Stimulated activated CD8-positive, alpha-beta memory T cell treated with anti-CD3 and anti-CD28 coated beads, Interleukin-15, amount 100 ng/mL, for 24 hours (primary cell): ENCODE measurements around the gene PRKD1.

Source experiments
- DNase-seq: peaks from one replicate; pipeline ENCODE4 v3.0.0-alpha.2; 2020; ENCODE audit warnings: low read depth

Gene PRKD1

DNA sequence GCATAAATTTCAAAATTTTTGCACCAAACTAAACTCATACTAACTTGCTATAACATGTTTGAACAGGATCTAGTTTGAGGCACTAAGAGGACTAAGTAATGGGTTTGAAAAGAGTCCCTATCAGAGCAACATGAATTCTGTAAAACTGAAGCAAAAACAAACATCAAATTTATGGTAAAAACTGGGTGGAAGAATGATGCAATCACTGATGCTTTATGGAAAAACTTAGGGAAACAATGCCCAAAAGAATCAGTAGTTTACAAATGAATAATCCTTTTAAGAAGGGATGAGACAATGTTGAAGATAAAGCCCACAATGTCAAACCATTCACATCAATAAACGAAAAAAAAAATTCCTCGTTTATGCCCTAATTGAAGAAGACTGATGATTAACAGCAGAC, 88.9 kb downstream of the PRKD1 start:
- DNase-seq: no peak

DNA sequence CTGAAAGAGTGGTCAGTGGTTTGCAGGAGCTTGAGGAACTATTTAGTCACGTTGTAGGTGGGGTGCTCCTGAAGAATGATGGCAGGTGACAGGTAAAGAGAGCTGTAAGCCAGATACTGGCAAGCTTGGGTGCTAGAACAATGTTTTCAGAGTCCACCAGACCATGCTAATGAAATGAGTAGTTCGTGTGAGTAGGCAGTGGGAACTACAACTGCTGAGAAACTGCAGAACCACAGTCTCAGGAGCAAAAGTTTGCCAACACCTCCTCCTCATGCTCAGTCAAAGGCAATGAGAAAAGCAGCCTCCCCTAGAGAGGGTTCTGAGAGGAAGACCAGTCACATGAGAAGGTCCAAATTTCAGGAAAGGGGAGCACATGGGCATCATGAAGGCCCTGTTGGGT, 91.3 kb downstream of the PRKD1 start:
- DNase-seq: no peak

- DNase-seq: no peak
Measured at GRCh38 chr14:29832042-29832441, 95.6 kb downstream of the PRKD1 start.

GRCh38 chr14:29829851-29830250, 97.8 kb downstream of the PRKD1 start:
- DNase-seq: no peak

GRCh38 chr14:29823816-29824215, 103.8 kb downstream of the PRKD1 start:
- DNase-seq: no peak

- DNase-seq: no peak
Measured at GRCh38 chr14:29822430-29822709, 105.3 kb downstream of the PRKD1 start.

- no peak for DNase-seq
Measured at GRCh38 chr14:29821661-29822429, 105.8 kb downstream of the PRKD1 start.

DNA sequence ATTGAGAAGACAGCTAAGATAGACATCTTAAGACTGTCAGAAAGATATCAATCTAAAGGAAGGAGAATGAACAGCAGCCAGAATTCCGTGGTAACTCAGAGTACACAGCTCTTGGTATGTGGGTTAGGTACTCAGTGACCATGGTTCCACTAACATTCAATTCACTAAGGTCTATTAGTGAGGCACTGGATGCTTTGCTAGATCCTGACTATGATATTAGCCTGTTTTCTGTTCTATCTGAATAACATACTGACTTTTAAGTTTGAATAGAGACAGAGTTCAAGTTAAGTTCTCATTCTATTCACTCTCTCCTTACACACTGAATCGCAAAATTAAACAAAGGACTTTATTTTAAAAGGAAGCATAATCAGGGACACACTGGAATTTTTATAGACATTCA, 106.4 kb downstream of the PRKD1 start:
- no peak for DNase-seq

DNA sequence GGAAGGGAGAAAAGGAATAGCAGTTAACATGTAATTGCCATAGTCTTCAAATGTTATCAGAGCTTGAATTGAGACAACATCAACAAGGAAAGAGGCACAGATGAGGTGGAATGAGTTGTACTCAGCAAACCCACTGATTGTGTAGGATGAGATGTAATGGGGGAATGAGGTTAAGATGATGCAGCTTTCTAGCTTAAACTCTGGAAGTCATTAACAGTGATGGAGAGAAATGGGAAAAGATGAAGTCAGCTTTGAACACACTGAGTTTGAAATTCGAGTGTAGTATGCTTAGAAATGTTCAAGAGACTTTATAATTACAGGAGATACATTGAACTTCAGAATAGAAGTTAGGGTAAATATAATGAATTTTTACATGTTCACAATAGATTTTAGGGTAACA, 106.9 kb downstream of the PRKD1 start:
- no peak for DNase-seq

DNA sequence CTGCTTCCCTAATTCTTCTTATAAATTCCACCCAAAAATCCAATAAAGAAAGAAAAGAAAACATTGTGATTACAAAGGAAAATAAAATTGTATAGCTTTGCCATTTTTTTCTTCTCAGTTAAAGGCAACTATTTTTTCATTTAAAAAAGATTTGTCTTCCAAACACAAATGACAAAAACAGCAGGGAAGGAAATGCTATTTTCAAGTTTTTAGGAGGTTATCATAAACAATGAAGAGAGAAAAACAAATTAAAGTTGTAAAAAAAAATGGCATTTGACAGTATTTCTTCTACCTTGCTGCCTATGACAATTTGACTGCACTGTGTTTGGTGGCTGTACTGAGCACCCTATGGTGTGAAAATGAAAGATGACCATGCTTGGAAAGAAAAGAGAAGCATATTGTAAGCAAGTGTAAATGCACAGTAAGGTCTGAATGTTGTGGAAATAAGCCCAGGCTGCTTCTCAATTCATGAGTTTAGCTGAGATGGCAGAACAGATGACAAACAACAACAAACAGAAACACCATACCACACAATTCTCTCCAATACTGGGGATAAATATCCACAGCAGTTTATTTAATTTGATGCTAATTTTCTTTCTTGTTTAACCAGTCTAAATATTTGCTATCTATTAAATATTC, 109.8 kb downstream of the PRKD1 start:
- DNase-seq: no peak

DNA sequence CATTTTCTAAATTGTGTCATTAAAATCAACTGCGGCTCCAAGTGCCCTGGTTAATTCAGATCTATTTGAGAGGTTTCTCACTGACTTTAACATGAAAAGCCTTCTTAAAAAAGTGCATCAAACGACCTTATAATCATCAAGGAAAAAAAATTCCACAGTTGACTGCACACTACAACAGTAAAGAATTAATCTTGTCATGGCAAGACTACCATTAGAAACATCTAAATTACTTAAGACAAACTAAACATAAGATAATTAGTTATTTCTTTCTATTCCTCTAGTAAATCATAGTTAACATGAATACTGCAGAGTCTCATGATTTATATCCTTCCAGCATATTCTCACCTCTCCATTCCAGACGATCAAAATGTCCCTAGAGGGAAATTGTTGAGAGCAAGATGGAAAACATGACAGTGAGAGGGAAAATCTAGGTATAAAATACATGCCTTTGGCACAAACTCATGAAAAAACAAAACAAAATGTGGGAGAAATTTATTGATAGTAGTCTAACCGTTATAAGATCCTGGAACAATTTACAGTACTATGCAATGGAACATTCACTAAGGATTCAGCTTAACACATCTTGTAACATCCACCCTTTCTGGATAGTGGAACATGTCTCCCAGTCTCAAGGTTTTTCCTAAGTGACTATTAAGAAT, 112.5 kb downstream of the PRKD1 start:
- DNase-seq: no peak

DNA sequence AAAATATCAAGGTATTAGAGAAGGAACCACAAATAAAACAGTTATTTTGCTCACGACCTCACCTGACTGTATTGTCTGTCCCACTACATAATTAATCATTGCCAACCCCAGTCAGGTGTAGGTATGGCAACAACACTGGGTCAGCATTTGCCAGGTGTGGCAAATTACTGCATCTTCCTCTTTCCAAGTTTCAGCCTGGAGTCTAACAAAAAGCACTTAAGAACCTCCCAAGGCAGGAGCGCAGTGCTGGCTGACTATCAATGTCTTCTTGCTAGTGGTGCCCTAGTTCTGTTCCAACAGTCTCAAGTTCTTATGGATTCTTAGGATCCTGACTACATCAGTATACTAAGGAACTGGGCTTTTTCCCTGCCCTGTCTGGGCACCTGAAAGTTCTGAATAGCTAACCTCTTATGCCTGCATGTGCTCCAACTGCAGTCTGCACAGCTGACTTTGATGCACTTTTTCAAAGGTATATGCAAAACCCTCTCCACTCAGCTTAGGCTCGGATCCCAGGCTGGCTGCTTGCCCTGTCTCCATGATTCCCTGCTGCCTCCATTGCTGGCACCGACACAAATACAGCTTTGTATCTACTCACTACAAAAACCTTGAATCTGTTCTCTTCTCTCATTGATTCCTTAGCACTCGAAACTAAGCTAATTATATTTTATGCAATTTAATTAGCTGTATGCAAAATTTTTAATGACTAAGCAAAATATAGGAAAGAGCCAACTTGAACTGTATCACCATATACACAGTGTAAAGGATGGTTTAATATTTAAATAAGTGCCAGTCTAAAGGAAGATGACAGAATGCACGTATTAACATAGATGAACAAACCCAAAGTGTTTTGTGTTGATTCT, 113.3 kb downstream of the PRKD1 start:
- no peak for DNase-seq

DNA sequence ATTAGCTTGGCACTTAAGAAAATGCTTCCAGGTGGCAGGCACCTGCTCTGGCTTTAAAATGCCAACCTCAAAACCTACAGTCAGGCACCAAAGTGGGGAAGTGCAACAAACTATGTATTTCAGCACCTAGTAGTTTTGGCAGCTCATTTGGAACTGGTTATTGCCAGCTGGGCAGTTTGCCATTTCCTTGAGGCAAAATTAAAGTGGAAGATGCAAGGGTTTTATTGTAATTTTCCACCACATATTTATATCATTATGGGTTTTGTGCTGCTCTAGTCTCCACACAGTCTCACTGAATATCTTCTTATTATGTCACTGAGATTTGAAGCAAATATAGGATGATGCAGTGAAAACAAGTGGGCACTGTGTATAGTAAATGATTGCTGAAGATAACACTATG, 117.0 kb downstream of the PRKD1 start:
- no peak for DNase-seq

- no peak for DNase-seq
Measured at GRCh38 chr14:29810064-29810463, 117.6 kb downstream of the PRKD1 start.

- no peak for DNase-seq
Measured at GRCh38 chr14:29806124-29806517, 121.5 kb downstream of the PRKD1 start.

- DNase-seq: no peak
Measured at GRCh38 chr14:29805415-29806123, 122.1 kb downstream of the PRKD1 start.

- DNase-seq: no peak
Measured at GRCh38 chr14:29804481-29805266, 123.0 kb downstream of the PRKD1 start.

GRCh38 chr14:29803045-29803444, 124.6 kb downstream of the PRKD1 start:
- no peak for DNase-seq

DNA sequence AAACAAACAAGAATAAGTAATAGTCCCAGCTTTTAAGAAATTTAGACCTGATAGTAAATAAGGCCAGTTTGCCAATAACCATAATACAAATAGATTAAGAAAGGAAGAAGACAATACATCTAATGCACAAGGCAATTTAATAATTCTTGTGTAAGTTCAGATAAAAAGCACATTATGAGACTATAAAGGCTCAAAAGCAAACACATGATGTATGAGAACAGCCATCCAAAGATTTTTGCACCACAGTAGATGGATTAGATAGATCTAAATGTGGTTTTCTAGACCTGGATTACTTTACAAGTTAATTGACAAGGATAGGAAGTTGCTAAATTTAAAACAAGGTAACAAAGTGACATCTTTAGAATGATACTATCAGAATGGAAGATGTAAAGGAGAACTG, 125.4 kb downstream of the PRKD1 start:
- DNase-seq: no peak

- no peak for DNase-seq
Measured at GRCh38 chr14:29800961-29801360, 126.7 kb downstream of the PRKD1 start.

DNA sequence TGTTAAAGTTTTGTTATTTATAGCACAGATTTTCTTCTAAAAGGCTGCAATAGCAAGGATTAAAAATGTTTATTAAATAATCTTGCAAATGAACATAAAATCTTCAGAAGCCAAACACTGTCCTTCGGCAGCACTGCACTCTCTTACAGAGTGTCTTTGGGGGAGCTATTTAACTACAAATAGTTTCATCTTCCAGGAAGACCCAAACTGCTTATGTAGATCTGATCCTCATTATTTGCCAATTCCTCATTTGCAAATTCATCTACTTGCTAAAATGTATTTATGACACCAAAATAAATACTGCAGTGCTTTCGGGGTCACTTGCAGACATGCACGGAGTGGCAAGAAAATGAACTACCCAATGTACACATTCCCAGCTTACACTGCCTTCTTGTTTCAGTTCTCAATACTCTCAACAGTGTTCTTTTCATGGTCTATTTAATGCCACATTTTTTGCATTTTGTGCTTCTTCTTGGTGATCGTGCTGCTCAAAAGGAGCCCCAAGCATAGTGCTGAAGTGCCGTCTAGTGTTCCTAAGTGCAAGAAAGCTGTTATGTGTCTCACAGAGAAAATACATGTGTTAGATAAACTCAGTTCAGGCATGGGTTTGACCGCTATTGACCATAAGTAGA, 128.1 kb downstream of the PRKD1 start:
- DNase-seq: no peak
